ENCODE measurements around the gene ICAM4. TPM values are rescaled to one million over a fixed set of nuclear protein-coding genes. Genes with fewer than 3 reads are reported as not detected.

Gene ICAM4
- total and polyA plus RNA-seq, 2 of the 13 experiments (the other 11 are each of a cell fraction or from before 2014, with no cell fraction given) = 2.9 to 4.0 TPM

- TF ChIP-seq ZUFSP (CRISPR knock-in tag; IDR thresholded peaks at IDR 0.05; ENCODE audit: borderline replicate concordance) = no peak
- peak; percentile 37; the same call in 1 of the 2 replicates for TF ChIP-seq TFDP1 (CRISPR knock-in tag; IDR thresholded peaks at IDR 0.05; ENCODE audit: borderline replicate concordance)
- no peak; the same call in 1 of the 2 replicates for TF ChIP-seq ZNF878 (CRISPR knock-in tag; IDR thresholded peaks at IDR 0.05)
- no peak for TF ChIP-seq JUNB (CRISPR knock-in tag; IDR thresholded peaks at IDR 0.05; ENCODE audit: borderline replicate concordance)
- TF ChIP-seq ZNF691 (CRISPR knock-in tag; IDR thresholded peaks at IDR 0.05; ENCODE audit: borderline replicate concordance, low read depth) = 0 out of 2 replicates have a peak, but pooled peaks have one; percentile 38
- no peak for TF ChIP-seq SP140L (CRISPR knock-in tag; IDR thresholded peaks at IDR 0.05; ENCODE audit: borderline replicate concordance)
- no peak for TF ChIP-seq GATAD1 (CRISPR knock-in tag; IDR thresholded peaks at IDR 0.05)
- TF ChIP-seq TCF7L2 (IDR thresholded peaks at IDR 0.05; ENCODE audit: low read depth, low read length) = no peak
- TF ChIP-seq ZNF121 (CRISPR knock-in tag; IDR thresholded peaks at IDR 0.05) = no peak
- TF ChIP-seq ZNF766 (CRISPR knock-in tag; IDR thresholded peaks at IDR 0.05; ENCODE audit: borderline replicate concordance) = no peak
- no peak for TF ChIP-seq DBP (CRISPR knock-in tag; IDR thresholded peaks at IDR 0.05; ENCODE audit: not compliant biosample characterization)
- no peak for TF ChIP-seq ZNF619 (CRISPR knock-in tag; IDR thresholded peaks at IDR 0.05)
- no peak for TF ChIP-seq DR1 (CRISPR knock-in tag; IDR thresholded peaks at IDR 0.05)
- TF ChIP-seq GRHL1 (CRISPR knock-in tag; conservative IDR thresholded peaks at IDR 0.05) = no peak
- TF ChIP-seq ZNF33A (CRISPR knock-in tag; IDR thresholded peaks at IDR 0.05; ENCODE audit: borderline replicate concordance) = no peak
- peak; percentile 52; the same call in 1 of the 2 replicates for TF ChIP-seq BCL6 (CRISPR knock-in tag; IDR thresholded peaks at IDR 0.05)
- TF ChIP-seq ZNF574 (CRISPR knock-in tag; IDR thresholded peaks at IDR 0.05) = peak; percentile 21; the same call in 1 of the 2 replicates
Measured at GRCh38 chr19:10238172-10238783, 48.5 kb upstream of the ICAM4 start (continued).
